Activated T-helper 17 cell treated with anti-CD3 and anti-CD28 coated beads, Interleukin-2, amount 50 U/mL, for 72 hours (primary cell): ENCODE measurements around the gene NR2C1. TPM values are rescaled to one million over a fixed set of nuclear protein-coding genes. Genes with fewer than 3 reads are reported as not detected.
"Not testable (repeated sequence)": the region's sequence is repeated elsewhere in the genome, so short reads cannot be mapped to it uniquely, and the experiment has no call there.

Source experiments
- ATAC-seq: fragments of 150-1000 bp; cut with Tn5 transposase; replicated peaks from 2 replicates; pipeline ENCODE4 v1.10.0; 2021; ENCODE audit warnings: mild to moderate bottlenecking, moderate library complexity
- H3K27ac Mint-ChIP-seq: one replicate; pipeline ENCODE4 v1.8.0; 2022; ENCODE audit warnings: mixed read lengths
- H3K27me3 Mint-ChIP-seq: one replicate; pipeline ENCODE4 v1.8.0; 2022; ENCODE audit warnings: mixed read lengths
- H3K36me3 Mint-ChIP-seq: one replicate; pipeline ENCODE4 v1.8.0; 2022; ENCODE audit warnings: low read depth, mild to moderate bottlenecking, mixed read lengths
- H3K4me1 Mint-ChIP-seq: one replicate; pipeline ENCODE4 v1.8.0; 2022; ENCODE audit warnings: mixed read lengths
- H3K4me3 Mint-ChIP-seq: one replicate; pipeline ENCODE4 v1.8.0; 2022; ENCODE audit warnings: mild to moderate bottlenecking, mixed read lengths
- H3K9me3 Mint-ChIP-seq: one replicate; pipeline ENCODE4 v1.8.0; 2022; ENCODE audit warnings: mixed read lengths
- total RNA-seq, 2 donors: library from RNA; stranded (reverse); gene quantifications; one replicate each; pipeline ENCODE4 v1.2.3, GENCODE V29; 2022

NR2C1 gene
- 10 to 100 TPM; 17.0 to 28.5 TPM for total RNA-seq

GRCh38 chr12:95072900-95073697 is at the start of gene NR2C1:
NR2C1 (minus strand) TSS chr12:95073618; CDS start chr12:95067384, 6,234 bp downstream.
- Mint-ChIP-seq H3K4me1 (peaks cover 2% of the 10 kb centered on the region), H3K27ac (peak within 1 kb of the TSS; percentile 85), H3K4me3 (peak within 1 kb of the TSS; percentile 89), H3K36me3 (peaks cover 3% of the 10 kb centered on the region), H3K9me3 (no peaks in the 10 kb centered on the region), H3K27me3 (no peaks in the 10 kb centered on the region)
- ATAC-seq, result peak; percentile 95

GRCh38 chr12:95118788-95119179 is 45.4 kb upstream of the NR2C1 start:
- Mint-ChIP-seq H3K36me3 (no peaks in the 10 kb centered on the region), H3K27me3 (no peaks in the 10 kb centered on the region), H3K27ac (no peak overlapping the region), H3K9me3 (no peaks in the 10 kb centered on the region), H3K4me3 (no peak overlapping the region), H3K4me1 (peaks cover 10% of the 10 kb centered on the region)
- ATAC-seq, result no peak

GRCh38 chr12:95118138-95118787 is 44.8 kb upstream of the NR2C1 start:
- Mint-ChIP-seq H3K4me3 (no peak overlapping the region), H3K27me3 (no peaks in the 10 kb centered on the region), H3K9me3 (no peaks in the 10 kb centered on the region), H3K36me3 (no peaks in the 10 kb centered on the region), H3K4me1 (peaks cover 10% of the 10 kb centered on the region), H3K27ac (no peak overlapping the region)
- ATAC-seq, result no peak

GRCh38 chr12:95117178-95117599 is 43.8 kb upstream of the NR2C1 start:
- H3K27ac Mint-ChIP-seq, result peak overlapping the region; percentile 94
- H3K4me1 Mint-ChIP-seq, result peaks cover 10% of the 10 kb centered on the region
- H3K9me3 Mint-ChIP-seq, result no peaks in the 10 kb centered on the region
- H3K4me3 Mint-ChIP-seq, result no peak overlapping the region
- H3K27me3 Mint-ChIP-seq, result no peaks in the 10 kb centered on the region
- no peaks in the 10 kb centered on the region for H3K36me3 Mint-ChIP-seq
- ATAC-seq, result peak; percentile 68

GRCh38 chr12:95116773-95117172 is 43.4 kb upstream of the NR2C1 start:
- H3K9me3 Mint-ChIP-seq, result no peaks in the 10 kb centered on the region
- no peaks in the 10 kb centered on the region for H3K27me3 Mint-ChIP-seq
- no peaks in the 10 kb centered on the region for H3K36me3 Mint-ChIP-seq
- H3K4me3 Mint-ChIP-seq, result peak overlapping the region; percentile 66
- H3K4me1 Mint-ChIP-seq, result peaks cover 10% of the 10 kb centered on the region
- H3K27ac Mint-ChIP-seq, result peak overlapping the region; percentile 94
- ATAC-seq, result peak; percentile 92

GRCh38 chr12:95116341-95116740 is 42.9 kb upstream of the NR2C1 start:
- Mint-ChIP-seq H3K9me3 (no peaks in the 10 kb centered on the region), H3K27ac (peak overlapping the region; percentile 94), H3K27me3 (no peaks in the 10 kb centered on the region), H3K4me3 (peak overlapping the region; percentile 66), H3K4me1 (peaks cover 10% of the 10 kb centered on the region), H3K36me3 (no peaks in the 10 kb centered on the region)
- ATAC-seq, result no peak

GRCh38 chr12:95115641-95116040 is 42.2 kb upstream of the NR2C1 start:
- Mint-ChIP-seq H3K4me1 (peaks cover 10% of the 10 kb centered on the region), H3K4me3 (no peak overlapping the region), H3K27ac (no peak overlapping the region), H3K9me3 (no peaks in the 10 kb centered on the region), H3K36me3 (no peaks in the 10 kb centered on the region), H3K27me3 (no peaks in the 10 kb centered on the region)
- no peak for ATAC-seq

- H3K9me3 Mint-ChIP-seq, result no peaks in the 10 kb centered on the region
- peaks cover 10% of the 10 kb centered on the region for H3K4me1 Mint-ChIP-seq
- H3K27me3 Mint-ChIP-seq, result no peaks in the 10 kb centered on the region
- H3K27ac Mint-ChIP-seq, result peak overlapping the region; percentile 49
- H3K36me3 Mint-ChIP-seq, result no peaks in the 10 kb centered on the region
- ATAC-seq, result peak; percentile 74
- peak overlapping the region; percentile 6 for H3K4me3 Mint-ChIP-seq
These were observed 41.5 kb upstream of the NR2C1 start for GRCh38 chr12:95114766-95115405.

- no peak for ATAC-seq
- no peaks in the 10 kb centered on the region for H3K36me3 Mint-ChIP-seq
- no peak overlapping the region for H3K27ac Mint-ChIP-seq
- H3K4me1 Mint-ChIP-seq, result peaks cover 7% of the 10 kb centered on the region
- H3K27me3 Mint-ChIP-seq, result no peaks in the 10 kb centered on the region
- no peaks in the 10 kb centered on the region for H3K9me3 Mint-ChIP-seq
- H3K4me3 Mint-ChIP-seq, result no peak overlapping the region
These were observed 33.9 kb upstream of the NR2C1 start for GRCh38 chr12:95107362-95107761.

- H3K27ac Mint-ChIP-seq, result peak overlapping the region; percentile 51
- no peaks in the 10 kb centered on the region for H3K9me3 Mint-ChIP-seq
- no peak overlapping the region for H3K4me3 Mint-ChIP-seq
- H3K4me1 Mint-ChIP-seq, result peaks cover 7% of the 10 kb centered on the region
- H3K36me3 Mint-ChIP-seq, result no peaks in the 10 kb centered on the region
- ATAC-seq, result no peak
- no peaks in the 10 kb centered on the region for H3K27me3 Mint-ChIP-seq
These were observed 32.1 kb upstream of the NR2C1 start for GRCh38 chr12:95105540-95105939.

GRCh38 chr12:95104919-95105452 is 31.6 kb upstream of the NR2C1 start:
- Mint-ChIP-seq H3K36me3 (no peaks in the 10 kb centered on the region), H3K9me3 (no peaks in the 10 kb centered on the region), H3K4me3 (no peak overlapping the region), H3K27me3 (no peaks in the 10 kb centered on the region), H3K27ac (peak overlapping the region; percentile 51), H3K4me1 (peaks cover 7% of the 10 kb centered on the region)
- no peak for ATAC-seq

GRCh38 chr12:95102916-95103671 is 29.7 kb upstream of the NR2C1 start:
- Mint-ChIP-seq H3K36me3 (no peaks in the 10 kb centered on the region), H3K4me3 (peak overlapping the region; percentile 55), H3K4me1 (peaks cover 7% of the 10 kb centered on the region), H3K27me3 (no peaks in the 10 kb centered on the region), H3K9me3 (no peaks in the 10 kb centered on the region), H3K27ac (peak overlapping the region; percentile 69)
- ATAC-seq, result peak; percentile 99

- not testable (repeated sequence) for H3K27me3 Mint-ChIP-seq, H3K4me1 Mint-ChIP-seq, ATAC-seq, H3K36me3 Mint-ChIP-seq, H3K9me3 Mint-ChIP-seq
- H3K4me3 Mint-ChIP-seq, result peak overlapping the region; percentile 55
- H3K27ac Mint-ChIP-seq, result peak overlapping the region; percentile 69
These were observed 28.5 kb upstream of the NR2C1 start for GRCh38 chr12:95101957-95102356.
